PC-9 (cell line): Measurements from ENCODE around the gene PITHD1.

Experiments
- EZH2 ChIP-seq: fragments of 200-600 bp; sonication (generic); IDR thresholded peaks from 2 replicates; pipeline ENCODE4 v1.8.0; 2017; ENCODE audit warnings: antibody characterized with exemption, low read depth
- TF ChIP-seq, protein P1 (sequence below): fragments of 200-600 bp; sonication (generic); conservative IDR thresholded peaks from 2 replicates; pipeline ENCODE4 v1.6.1; 2017; ENCODE audit warnings: mixed run types, antibody characterized with exemption, mild to moderate bottlenecking, moderate library complexity

DNA sequence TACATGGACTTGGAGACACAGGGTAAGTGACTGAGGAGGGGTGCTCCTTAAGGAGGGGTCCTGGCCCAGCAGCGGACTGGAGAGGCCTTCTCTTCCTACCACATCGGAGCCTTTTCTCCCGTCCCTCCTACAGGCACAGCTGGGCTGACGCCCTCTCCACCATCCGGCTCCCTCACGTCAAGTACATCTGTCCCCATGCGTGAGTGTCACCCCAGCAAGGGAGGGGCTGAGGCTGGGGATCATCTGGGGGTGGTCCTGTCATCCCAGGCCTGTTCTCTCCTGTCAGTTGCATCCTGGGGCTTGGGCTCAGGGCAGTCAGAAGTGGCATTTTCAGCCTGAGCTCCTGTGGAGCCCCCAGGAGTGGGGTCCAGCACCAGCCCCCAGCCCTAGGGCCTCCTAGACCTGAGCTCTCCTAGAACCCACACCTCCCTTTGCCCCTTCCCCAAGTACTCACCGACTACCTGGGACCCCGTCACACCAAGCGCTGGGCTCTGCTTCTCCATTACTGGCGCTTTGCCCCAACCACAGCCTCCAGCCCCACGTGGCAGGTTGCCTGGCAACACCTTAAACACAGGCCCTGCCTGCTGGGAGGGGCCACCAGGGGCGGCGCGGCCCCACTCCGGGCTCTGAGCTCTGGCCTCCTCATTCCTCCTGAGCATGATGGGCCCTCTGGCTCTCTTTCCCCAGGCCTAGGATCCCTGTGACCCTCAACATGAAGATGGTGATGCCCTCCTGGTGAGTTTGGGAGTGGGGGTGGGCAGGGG, 15.0 kb downstream of the PITHD1 start:
- TF ChIP-seq, protein P1, sequence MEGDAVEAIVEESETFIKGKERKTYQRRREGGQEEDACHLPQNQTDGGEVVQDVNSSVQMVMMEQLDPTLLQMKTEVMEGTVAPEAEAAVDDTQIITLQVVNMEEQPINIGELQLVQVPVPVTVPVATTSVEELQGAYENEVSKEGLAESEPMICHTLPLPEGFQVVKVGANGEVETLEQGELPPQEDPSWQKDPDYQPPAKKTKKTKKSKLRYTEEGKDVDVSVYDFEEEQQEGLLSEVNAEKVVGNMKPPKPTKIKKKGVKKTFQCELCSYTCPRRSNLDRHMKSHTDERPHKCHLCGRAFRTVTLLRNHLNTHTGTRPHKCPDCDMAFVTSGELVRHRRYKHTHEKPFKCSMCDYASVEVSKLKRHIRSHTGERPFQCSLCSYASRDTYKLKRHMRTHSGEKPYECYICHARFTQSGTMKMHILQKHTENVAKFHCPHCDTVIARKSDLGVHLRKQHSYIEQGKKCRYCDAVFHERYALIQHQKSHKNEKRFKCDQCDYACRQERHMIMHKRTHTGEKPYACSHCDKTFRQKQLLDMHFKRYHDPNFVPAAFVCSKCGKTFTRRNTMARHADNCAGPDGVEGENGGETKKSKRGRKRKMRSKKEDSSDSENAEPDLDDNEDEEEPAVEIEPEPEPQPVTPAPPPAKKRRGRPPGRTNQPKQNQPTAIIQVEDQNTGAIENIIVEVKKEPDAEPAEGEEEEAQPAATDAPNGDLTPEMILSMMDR, result no peak
- TF ChIP-seq EZH2, result no peak
